DMS153 treated with DMSO at 0.1 percent for 48 hours (cell line): ENCODE data around the gene UPF2.
"Not testable (repeated sequence)": the region's sequence is repeated elsewhere in the genome, so short reads cannot be mapped to it uniquely, and the experiment has no call there.

Experiments used
- DNase-seq: peaks from one replicate; lab custom pipeline; 2025; ENCODE audit not compliant: unreplicated experiment; lab: John Stamatoyannopoulos, UW

UPF2 gene

GRCh38 chr10:12042797-12043651 is at the start of gene UPF2:
UPF2 (minus strand) TSS chr10:12042809; CDS start chr10:12035423, 7,386 bp downstream.
- peak; percentile 81 for DNase-seq

GRCh38 chr10:12091421-12091820 is 48.8 kb upstream of the UPF2 start:
- no peak for DNase-seq

- no peak for DNase-seq
These were observed 46.3 kb upstream of the UPF2 start for GRCh38 chr10:12088919-12089318.

GRCh38 chr10:12081879-12082557 is 39.4 kb upstream of the UPF2 start:
- no peak for DNase-seq

- DNase-seq: no peak
These were observed 38.9 kb upstream of the UPF2 start for GRCh38 chr10:12081470-12081869.

GRCh38 chr10:12077580-12078180 is 35.1 kb upstream of the UPF2 start:
- no peak for DNase-seq

GRCh38 chr10:12073526-12073925 is 30.9 kb upstream of the UPF2 start:
- DNase-seq: no peak

GRCh38 chr10:12071441-12071840 is 28.8 kb upstream of the UPF2 start:
- not testable (repeated sequence) for DNase-seq

GRCh38 chr10:12068449-12069269 is 26.1 kb upstream of the UPF2 start, which contains the start of gene DHTKD1:
DHTKD1 (plus strand) TSS chr10:12068954; CDS start chr10:12069034, 80 bp downstream.
- DNase-seq: peak; percentile 57

- no peak for DNase-seq
These were observed 24.7 kb upstream of the UPF2 start for GRCh38 chr10:12067336-12067735.

GRCh38 chr10:12063483-12063818 is 20.8 kb upstream of the UPF2 start:
- DNase-seq: no peak

- DNase-seq: no peak
These were observed 20.3 kb upstream of the UPF2 start for GRCh38 chr10:12062754-12063482.

GRCh38 chr10:12061124-12061523 is 18.5 kb upstream of the UPF2 start:
- DNase-seq: no peak

GRCh38 chr10:12056748-12057147 is 14.1 kb upstream of the UPF2 start:
- DNase-seq: no peak

GRCh38 chr10:12055732-12056131 is 13.1 kb upstream of the UPF2 start:
- DNase-seq: no peak

GRCh38 chr10:12051241-12051640 is 8.6 kb upstream of the UPF2 start:
- DNase-seq: no peak

GRCh38 chr10:12050528-12050927 is 7.9 kb upstream of the UPF2 start:
- DNase-seq: no peak

GRCh38 chr10:12048547-12048946 is 5.9 kb upstream of the UPF2 start:
- DNase-seq: no peak

GRCh38 chr10:12045596-12045995 is 3.0 kb upstream of the UPF2 start:
- no peak for DNase-seq

- no peak for DNase-seq
These were observed 206 bp downstream of the UPF2 start for GRCh38 chr10:12042409-12042796.
